ENCODE results near the gene PARD6G.

PARD6G gene

DNA sequence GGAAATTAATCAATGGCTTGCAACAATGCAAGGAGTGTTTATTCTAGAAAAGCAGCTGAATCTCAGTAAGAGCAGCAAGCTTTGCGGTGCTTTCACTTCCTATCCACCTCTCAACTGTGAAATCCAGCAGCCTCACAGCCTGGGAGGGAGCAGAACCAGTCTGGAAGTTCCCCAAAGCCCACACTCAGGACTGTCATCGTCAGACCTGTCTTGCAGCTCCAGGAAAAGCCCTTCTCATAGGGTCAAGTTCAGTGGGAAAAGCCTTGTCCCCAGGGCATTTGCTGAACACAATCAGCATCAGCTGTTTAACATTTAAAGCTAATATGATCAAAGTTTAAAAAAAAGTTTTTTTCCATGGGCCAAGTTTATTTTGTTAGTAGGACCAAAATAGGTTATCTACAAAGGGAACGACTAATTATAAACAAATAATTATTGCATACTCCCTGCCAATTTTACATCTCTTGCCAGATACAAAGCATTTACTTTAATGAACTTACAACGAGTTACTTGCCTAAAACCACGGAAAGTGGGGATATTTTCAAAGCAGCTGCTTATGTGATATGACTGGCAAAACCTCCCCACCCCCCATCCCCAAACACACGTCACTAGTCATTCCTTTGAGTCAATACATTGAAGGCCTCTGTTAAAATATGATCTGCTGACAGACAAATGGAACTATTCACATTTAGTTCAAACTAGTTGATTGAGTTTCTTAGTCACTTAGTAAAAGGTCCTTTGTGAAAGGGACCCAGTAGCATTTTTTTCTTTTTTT is 36.8 kb downstream of the PARD6G start:
- DNase-seq (ENCODE audit: low spot score): no peak

- no peak for DNase-seq (ENCODE audit: low spot score)
Observed at GRCh38 chr18:80208620-80209019, 38.7 kb downstream of the PARD6G start.

- DNase-seq (ENCODE audit: low spot score): no peak
Observed at GRCh38 chr18:80205294-80205693, 42.0 kb downstream of the PARD6G start.

DNA sequence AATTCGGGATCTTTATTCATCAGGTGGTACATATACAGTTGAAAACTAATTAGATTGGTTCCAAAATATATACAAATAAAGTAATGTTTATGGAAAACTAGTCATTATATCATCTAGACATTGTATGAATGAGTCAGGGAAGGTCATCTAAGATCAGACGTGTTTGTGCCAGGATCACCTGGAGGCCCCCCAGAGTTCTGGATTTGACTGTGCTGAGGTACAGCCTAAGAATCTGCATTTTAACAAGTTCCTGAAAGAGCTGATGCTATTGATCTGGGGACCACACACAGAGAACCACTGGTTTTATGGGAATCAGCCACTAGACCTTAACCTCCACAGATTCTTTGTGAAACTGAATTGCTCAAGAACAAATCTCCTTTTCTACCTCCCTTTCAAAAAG is 43.2 kb downstream of the PARD6G start:
- no peak for DNase-seq (ENCODE audit: low spot score)

DNA sequence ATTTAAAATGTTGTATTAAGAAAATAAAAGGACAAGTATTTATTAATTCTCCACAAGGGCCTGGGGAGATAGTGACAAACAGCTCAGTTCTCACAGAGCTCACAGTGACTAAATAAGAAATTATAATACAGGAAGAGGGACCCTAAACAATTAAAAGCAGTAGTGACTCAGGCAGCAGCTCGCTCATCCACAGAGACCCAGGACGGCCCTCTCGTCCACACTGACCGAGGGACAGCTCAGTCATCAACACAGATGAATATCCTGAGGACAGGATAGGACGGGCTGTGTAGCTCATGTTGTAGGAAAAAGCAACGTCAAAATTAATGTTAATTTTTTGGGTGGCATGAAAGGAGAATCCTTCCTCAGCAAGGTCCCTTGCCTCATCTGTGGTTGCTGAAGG is 44.1 kb downstream of the PARD6G start:
- no peak for DNase-seq (ENCODE audit: low spot score)

GRCh38 chr18:80202264-80202998 is 44.9 kb downstream of the PARD6G start:
- no peak for DNase-seq (ENCODE audit: low spot score)

- DNase-seq (ENCODE audit: low spot score): no peak
Observed at GRCh38 chr18:80201739-80202138, 45.6 kb downstream of the PARD6G start.

- no peak for DNase-seq (ENCODE audit: low spot score)
Observed at GRCh38 chr18:80200932-80201672, 46.2 kb downstream of the PARD6G start.

DNA sequence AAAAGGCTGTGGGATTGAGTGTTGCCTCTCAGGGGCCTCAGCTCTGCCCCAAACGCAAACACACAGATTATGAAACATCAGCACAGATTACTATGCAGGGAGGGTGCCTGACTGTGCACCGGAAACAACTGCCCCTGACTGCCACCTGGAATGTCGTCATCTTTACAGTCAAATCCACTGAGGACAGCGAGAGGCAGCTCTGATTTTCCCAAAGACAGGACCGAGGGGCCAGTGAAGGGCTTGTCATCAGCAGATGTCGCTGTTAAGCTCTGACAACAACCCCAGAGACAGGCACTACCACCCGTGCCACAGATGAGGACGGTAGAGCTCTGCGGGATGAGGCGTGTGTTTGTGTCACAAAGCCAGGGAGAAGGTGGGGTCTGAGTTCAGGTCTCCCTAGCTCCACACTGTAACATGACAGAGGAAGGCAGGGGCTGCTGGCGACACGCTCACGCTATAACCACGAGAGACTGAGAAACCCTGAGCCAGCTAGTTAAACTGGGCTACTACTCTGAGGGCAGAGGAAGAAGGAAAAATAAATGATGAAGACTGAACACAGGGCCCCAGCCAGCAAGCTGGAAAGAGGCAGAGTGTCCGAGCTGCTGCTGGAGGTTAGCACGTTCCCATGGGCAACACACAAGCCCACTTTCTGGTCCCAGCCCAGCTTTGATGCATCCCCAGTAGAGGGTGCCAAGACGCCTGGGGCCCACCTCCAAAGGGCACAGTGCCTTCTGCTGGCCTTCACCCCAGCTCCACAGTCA is 47.0 kb downstream of the PARD6G start:
- DNase-seq (ENCODE audit: low spot score): no peak

DNA sequence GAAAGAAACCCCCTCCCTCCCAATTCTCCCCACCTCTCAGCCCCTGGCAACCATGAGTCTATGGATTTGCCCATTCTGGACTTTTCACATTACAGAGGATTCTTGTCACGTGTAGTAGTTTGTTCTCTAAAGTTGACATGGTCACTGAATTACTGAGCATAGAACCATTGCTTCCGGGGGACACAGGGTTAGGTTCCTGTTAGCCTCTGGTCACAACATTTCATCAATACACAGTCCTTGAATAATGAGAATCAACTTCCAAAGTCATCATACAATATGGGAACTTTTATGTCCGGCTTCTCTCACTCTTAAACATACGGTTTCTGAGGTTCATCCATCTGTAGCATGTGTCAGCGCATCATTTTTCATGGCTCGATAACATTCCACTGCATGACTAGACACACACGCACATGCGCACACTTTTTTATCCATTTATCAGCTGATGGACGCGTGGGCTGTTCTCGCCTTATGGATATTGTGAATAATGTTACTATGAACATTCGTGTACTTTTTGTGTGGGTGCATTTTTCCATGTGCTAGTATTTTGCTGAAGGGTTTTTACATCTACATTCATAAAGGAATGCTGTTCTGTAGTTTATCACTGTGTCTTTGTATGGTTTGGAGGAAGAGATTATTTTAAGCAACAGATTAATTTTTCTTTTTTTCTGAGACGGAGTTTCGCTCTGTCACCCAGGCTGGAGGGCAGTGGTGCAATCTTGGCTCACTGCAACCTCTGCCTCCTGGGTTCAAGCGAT is 48.1 kb downstream of the PARD6G start:
- DNase-seq (ENCODE audit: low spot score): no peak

GRCh38 chr18:80198391-80198790 is 48.9 kb downstream of the PARD6G start:
- no peak for DNase-seq (ENCODE audit: low spot score)

DNA sequence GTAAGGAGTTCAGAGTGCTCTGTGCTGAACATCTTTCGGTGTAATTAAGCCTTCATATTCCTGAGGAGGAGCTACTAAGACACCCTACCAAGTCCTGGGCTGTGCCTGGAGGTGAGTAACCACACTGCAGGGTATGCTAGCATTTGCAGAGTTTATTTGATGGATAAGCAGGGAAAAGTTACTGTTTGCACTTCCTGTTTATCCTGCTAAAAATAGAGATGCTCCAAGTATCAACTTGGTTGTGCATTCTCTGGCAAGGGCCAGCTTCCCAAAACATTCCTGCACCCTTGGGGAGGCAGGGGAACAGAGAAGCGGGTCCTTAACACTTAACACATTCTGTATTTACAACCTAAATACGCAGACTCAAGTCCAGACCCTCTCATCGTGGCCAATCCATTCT is 49.8 kb downstream of the PARD6G start:
- DNase-seq (ENCODE audit: low spot score): no peak

DNA sequence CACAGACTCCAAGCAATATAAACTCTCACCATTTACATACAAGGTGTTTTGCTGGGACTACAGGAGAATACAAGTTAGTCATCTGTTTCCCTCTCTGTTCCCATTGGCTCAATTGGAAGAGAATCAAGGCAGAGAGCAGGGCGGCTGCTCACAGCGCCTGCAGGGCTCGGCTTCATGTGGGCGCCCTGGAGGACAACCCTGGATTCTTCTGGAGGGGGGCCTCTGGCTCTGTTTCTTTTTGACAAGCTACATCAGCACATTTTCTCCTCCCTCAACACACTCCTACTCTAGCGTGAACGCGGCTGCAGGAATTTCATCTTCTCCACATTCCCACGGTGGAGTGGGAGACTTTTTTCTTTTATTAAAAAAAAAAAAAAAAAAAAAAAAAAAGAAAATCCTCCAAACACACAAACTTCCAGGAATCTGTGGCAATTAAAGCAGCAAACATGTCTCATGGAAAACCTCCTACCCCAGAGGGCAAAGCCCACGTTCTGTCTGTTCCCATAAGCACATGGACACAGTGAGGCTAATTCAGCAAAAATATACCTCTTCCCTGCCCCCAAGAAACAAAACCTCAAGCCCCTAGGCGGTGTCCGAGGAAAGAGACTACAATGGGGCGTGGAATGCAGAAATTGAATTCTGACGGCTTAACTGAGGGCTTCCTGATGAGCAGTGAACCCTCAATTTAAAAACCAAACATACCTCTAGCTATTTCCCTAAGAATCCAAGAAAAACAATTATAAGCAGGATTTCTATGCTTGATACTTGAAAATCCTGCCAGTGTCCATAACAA is 50.6 kb downstream of the PARD6G start:
- no peak for DNase-seq (ENCODE audit: low spot score)

DNA sequence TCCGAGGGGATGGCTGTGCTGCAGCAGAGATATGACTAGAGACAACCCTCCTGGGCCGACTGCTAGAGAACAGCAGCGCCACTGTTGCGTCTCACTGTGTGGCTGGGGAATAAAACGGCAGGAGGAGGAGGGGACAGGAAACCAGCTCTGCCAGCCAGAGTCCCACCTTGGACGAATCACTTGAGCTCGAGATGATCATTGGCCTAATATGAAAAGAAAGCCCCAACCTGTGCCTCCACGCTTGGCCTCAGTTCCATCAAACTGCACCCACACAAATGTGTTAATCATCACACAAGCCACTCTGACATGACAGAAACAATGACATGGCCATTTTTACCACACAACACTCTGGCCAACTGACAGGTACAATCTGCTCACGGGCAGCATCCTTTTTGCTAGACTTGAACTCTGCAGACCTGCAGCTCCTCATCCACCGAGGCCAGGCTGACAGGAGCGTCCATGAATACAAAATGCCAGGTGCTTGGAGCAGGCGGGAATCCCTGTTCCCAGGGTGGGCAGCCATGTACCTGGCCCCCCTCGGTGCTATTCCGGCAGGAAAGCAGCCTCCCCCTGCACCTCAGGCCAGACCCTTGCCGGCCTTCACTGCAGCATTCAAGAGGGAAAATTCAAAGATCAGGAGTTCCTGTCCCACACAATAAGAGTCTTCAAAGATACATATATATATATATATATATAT is 52.3 kb downstream of the PARD6G start:
- DNase-seq (ENCODE audit: low spot score): no peak

DNA sequence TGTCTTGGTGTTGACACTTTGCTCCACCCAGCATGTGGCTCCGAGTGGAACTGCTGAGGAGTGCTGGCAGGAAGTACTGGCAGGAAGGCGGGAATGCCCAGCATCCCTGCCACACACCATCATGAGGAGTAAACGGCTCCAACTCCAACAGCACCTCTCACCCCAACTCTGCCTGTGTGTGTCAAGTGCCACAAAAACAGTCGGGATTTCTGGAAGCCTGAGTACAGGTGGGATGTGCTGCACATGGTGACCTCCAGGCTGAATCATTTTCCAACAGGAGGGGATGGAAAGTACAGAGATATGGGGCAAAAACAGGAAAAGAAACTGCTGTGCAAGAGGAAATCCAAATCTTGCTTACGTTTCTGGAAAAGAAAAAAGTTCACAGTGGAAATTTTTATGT is 53.6 kb downstream of the PARD6G start:
- no peak for DNase-seq (ENCODE audit: low spot score)

DNA sequence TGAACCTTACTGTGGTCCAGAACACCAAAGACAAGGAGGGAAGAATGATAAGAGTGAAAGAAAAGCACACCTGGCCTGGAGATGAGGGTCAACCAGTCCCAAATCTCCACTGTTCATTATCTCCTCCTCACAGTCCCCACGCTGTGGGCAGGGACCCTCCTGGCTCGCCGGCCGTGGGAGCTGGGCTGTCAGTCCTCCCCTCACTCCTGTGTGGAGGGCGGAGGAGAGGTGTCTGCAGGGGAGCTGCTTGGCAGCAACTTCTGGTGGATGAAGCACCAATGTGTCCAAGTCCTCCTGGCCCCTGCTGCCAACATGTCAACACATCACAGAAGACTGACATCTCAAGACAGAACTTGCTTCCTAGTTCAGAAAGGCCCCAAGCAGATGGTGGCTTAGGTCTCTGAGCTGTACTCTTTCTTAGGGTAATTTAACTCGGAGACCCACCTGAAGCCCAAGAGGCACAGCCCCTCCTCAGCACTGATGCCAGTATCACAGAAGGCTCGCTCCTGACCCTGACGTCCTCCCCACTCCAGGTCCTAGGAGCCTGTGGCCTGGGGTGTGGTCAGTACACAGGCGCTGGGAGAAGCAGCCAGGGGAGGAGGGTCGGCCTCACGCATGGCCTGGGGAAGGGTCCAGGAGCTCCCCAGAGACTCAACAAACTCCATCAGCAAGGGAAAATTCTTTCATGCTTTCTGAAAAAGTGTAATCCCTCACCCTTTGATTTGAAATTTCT is 54.5 kb downstream of the PARD6G start:
- no peak for DNase-seq (ENCODE audit: low spot score)

GRCh38 chr18:80191907-80192652 is 55.2 kb downstream of the PARD6G start:
- no peak for DNase-seq (ENCODE audit: low spot score)

- DNase-seq (ENCODE audit: low spot score): no peak
Observed at GRCh38 chr18:80191264-80191663, 56.0 kb downstream of the PARD6G start.

- DNase-seq (ENCODE audit: low spot score): no peak
Observed at GRCh38 chr18:80190311-80190710, 57.0 kb downstream of the PARD6G start.
